Sigmoid colon (tissue), 7 donors: ENCODE data around the gene RAB6B. TPM values are rescaled to one million over a fixed set of nuclear protein-coding genes. Genes with fewer than 3 reads are reported as not detected.

Experiments
- DNase-seq: peaks from one replicate; pipeline ENCODE4 v3.0.0-alpha.2; 2019
- H3K27ac ChIP-seq, 4 donors: fragments of 200-600 bp; sonication (generic); one replicate each; pipeline ENCODE4 v1.5.1; 2016 to 2019; ENCODE audit warnings: mild to moderate bottlenecking in 1 of 4
- H3K27me3 ChIP-seq, 3 donors: fragments of 200-600 bp; sonication (generic); one replicate each; pipeline ENCODE4 v1.5.1; 2019; ENCODE audit warnings: mild to moderate bottlenecking in 1 of 3
- H3K36me3 ChIP-seq, 4 donors: fragments of 200-600 bp; sonication (generic); one replicate each; pipeline ENCODE4 v1.5.1; 2016 to 2019
- H3K4me1 ChIP-seq, 4 donors: fragments of 200-600 bp; sonication (generic); one replicate each; pipeline ENCODE4 v1.5.1; 2017 to 2019
- H3K4me3 ChIP-seq, 4 donors: fragments of 200-600 bp; sonication (generic); one replicate each; pipeline ENCODE4 v1.5.1; 2017 to 2019; ENCODE audit warnings: mild to moderate bottlenecking in 2 of 4, moderate library complexity in 1 of 4
- H3K9me3 ChIP-seq, 4 donors: fragments of 200-600 bp in 3 of 4; sonication (generic) in 3 of 4; one replicate each; pipeline versions ENCODE4 v1.5.1 to v1.6.1; 2013 to 2019
- EP300 ChIP-seq, 4 donors: sonication (generic); formaldehyde crosslinking; IDR thresholded peaks; one replicate each; pipeline ENCODE4 v1.6.1; 2017; ENCODE audit warnings: antibody characterized with exemption in 4 of 4
- POLR2A ChIP-seq, 2 donors: fragments of 450-650 bp; IDR thresholded peaks; one replicate each; pipeline ENCODE4 v1.6.1; 2016; ENCODE audit warnings: antibody characterized with exemption in 2 of 2, mild to moderate bottlenecking in 2 of 2, moderate library complexity in 2 of 2
- POLR2AphosphoS5 ChIP-seq, 4 donors: sonication (generic); formaldehyde crosslinking; IDR thresholded peaks; one replicate each; pipeline ENCODE4 v1.6.1; 2017; ENCODE audit warnings: antibody characterized with exemption in 4 of 4
- whole genome bisulfite sequencing, 2 donors: extraction: QIAGEN DNeasy Blood & Tissue Kit; methylation state at CpG; one replicate each; pipeline ENCODE4 v1.1.7; 2013; 5-methylcytosine and 5-hydroxymethylcytosine counted together
- intact Hi-C: fragments of 100-400 bp; cut with DNase I; formaldehyde crosslinking; loops from one replicate; pipeline ENCODE4 v1.15.1; 2023
- polyA plus RNA-seq, 3 donors: library from polyadenylated mRNA; stranded (reverse); fragments of 200-250 nt; gene quantifications; one replicate each; pipeline ENCODE4 v1.2.3, GENCODE V29; 2013
- total RNA-seq, 4 donors: library from RNA; depleted of rRNA; stranded (reverse); fragments of >200 nt; gene quantifications; one replicate each; pipeline ENCODE4 v1.1.0, GENCODE V29; 2016
- TF ChIP-seq, protein P1 (sequence below), 4 experiments: fragments of 450-650 bp in 3 of 4; fragments of 200-600 bp in 1 of 4; IDR thresholded peaks; one replicate each; pipeline ENCODE4 v1.5.1; 2016 to 2019; ENCODE audit warnings: antibody characterized with exemption in 4 of 4, mild to moderate bottlenecking in 3 of 4, moderate library complexity in 2 of 4
- donor health status: healthy with polysubstance abuse.
- donor health status: Bipolar disorder and iron deficiency.
- donor health status: healthy.

The RAB6B gene
- total and polyA plus RNA-seq, 7 donors, result 0.60 to 19.7 (median 5.2) TPM

DNA sequence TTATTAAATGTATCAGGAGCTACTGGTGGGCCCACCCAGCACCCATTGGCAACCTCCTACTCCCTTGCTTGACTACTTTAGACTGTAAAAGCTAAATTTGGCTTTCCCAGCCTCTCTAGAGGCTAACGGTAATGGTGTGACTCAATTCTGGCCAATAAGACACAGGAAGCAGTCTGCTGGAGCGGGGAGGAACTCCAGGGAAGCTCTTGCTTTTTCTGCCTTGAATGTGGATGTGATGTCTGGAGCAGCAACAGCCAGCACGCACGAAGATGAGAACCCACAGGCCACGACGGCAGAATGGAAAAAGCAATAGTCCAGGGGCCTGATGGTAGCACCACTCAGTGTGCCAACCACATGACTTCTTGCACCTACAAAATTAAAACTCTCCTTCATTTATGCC, 39.9 kb downstream of the RAB6B start:
- Histone ChIP-seq H3K27ac (no peak overlapping the region), H3K4me3 (no peak overlapping the region), H3K36me3 (no peaks in the 10 kb centered on the region), H3K4me1 (no peaks in the 10 kb centered on the region), H3K27me3 (no peaks in the 10 kb centered on the region), H3K9me3 (no peaks in the 10 kb centered on the region)
- WGBS, 2 donors, result 89 to 90% methylated on average over 6 of the region's 6 CpGs
- no peak for DNase-seq
- TF ChIP-seq EP300 (IDR thresholded peaks at IDR 0.05) (no peak), POLR2AphosphoS5 (IDR thresholded peaks at IDR 0.05) (no peak), POLR2A (IDR thresholded peaks at IDR 0.05) (no peak)
- TF ChIP-seq, protein P1, sequence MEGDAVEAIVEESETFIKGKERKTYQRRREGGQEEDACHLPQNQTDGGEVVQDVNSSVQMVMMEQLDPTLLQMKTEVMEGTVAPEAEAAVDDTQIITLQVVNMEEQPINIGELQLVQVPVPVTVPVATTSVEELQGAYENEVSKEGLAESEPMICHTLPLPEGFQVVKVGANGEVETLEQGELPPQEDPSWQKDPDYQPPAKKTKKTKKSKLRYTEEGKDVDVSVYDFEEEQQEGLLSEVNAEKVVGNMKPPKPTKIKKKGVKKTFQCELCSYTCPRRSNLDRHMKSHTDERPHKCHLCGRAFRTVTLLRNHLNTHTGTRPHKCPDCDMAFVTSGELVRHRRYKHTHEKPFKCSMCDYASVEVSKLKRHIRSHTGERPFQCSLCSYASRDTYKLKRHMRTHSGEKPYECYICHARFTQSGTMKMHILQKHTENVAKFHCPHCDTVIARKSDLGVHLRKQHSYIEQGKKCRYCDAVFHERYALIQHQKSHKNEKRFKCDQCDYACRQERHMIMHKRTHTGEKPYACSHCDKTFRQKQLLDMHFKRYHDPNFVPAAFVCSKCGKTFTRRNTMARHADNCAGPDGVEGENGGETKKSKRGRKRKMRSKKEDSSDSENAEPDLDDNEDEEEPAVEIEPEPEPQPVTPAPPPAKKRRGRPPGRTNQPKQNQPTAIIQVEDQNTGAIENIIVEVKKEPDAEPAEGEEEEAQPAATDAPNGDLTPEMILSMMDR (IDR thresholded peaks at IDR 0.05), result no peak
- intact Hi-C loops, result no loop called here

DNA sequence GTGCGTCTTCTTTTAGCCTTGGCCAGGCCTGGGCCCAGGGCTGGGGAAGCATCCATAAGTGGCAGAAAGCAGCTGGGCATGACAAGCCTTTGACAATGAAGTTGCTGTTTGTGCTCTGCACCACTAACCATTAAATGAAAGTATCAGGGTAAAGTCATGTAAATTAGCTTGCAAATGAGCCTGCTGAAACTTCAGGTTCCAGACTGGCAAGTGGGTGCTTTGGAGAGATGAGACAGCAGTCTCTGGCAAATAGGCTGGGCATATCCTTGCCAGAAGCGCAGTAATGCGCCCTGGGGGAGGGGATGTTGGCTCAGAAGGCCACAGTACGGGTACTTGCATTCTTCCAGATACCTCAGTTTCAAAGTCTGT, 40.7 kb downstream of the RAB6B start:
- WGBS, 2 donors, result 94% methylated on average over 4 of the region's 4 CpGs

DNA sequence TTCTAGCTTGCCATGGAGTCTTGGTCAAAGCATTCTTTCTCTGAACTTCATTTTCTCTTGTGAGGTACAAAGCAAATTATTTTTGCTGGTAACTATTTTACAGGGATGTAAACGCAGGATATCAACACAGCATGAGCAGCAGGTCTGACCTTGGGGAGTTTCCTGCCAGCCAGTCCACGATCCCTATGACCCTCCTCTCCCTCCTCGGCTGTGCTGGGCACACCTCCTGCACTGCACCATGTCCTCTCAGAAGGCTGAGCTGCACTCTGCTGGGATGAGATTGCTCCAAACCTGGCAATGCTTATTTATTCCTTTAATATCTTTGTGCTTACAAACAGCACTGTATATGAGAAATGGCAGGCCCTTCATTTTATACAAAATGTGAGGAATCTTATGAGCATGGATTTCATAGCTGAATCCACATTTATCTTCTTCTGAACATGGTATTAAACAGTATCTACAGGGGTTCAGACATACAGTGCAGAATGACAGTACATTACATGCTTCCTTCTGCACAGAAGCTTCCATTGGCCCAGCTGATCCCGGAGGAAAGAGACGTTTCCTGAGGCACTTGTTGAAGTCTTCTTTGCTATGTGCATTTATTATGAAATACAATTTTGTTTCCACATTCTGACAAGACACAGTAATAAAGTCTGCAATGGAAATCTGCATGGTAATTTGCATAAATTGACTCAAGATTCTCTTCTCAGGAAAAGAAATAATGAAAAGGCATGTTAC, 41.2 kb downstream of the RAB6B start:
- 63 to 78% methylated on average over 5 of the region's 5 CpGs for WGBS, 2 donors

More for the DNA sequence above, 40.7 kb downstream of the RAB6B start:
- Histone ChIP-seq H3K36me3 (no peaks in the 10 kb centered on the region), H3K4me1 (no peaks in the 10 kb centered on the region), H3K27me3 (no peaks in the 10 kb centered on the region), H3K27ac (no peak overlapping the region), H3K4me3 (no peak overlapping the region), H3K9me3 (no peaks in the 10 kb centered on the region)
- DNase-seq, result no peak
- TF ChIP-seq, protein P1 (IDR thresholded peaks at IDR 0.05), result no peak
- TF ChIP-seq POLR2AphosphoS5 (IDR thresholded peaks at IDR 0.05) (no peak), POLR2A (IDR thresholded peaks at IDR 0.05) (no peak), EP300 (IDR thresholded peaks at IDR 0.05) (no peak)
- intact Hi-C loops, result no loop called here

DNA sequence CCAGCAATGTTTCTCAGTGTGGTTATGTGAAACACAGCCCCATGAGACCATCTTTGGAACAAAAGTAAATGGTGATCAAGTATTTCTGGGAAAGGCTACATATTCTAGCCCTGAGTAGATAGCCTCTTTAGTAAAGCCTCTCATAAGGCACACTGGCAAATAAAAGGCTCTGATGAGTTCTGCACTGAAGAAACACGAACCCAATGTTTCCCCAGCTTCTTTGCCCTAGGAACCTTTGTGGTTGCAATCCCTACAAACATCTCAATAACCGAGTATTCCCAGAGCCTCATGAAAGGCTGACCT, 41.8 kb downstream of the RAB6B start:
- WGBS, 2 donors, result 79 to 80% methylated on average over 2 of the region's 2 CpGs
- Histone ChIP-seq H3K27me3 (no peaks in the 10 kb centered on the region), H3K27ac (no peak overlapping the region), H3K4me1 (no peaks in the 10 kb centered on the region), H3K9me3 (no peaks in the 10 kb centered on the region), H3K4me3 (no peak overlapping the region), H3K36me3 (no peaks in the 10 kb centered on the region)
- no peak for DNase-seq
- intact Hi-C loops, result no loop called here
- TF ChIP-seq POLR2A (IDR thresholded peaks at IDR 0.05) (no peak), EP300 (IDR thresholded peaks at IDR 0.05) (no peak), POLR2AphosphoS5 (IDR thresholded peaks at IDR 0.05) (no peak)
- TF ChIP-seq, protein P1 (IDR thresholded peaks at IDR 0.05), result no peak

More for the DNA sequence above, 41.2 kb downstream of the RAB6B start:
- TF ChIP-seq POLR2A (IDR thresholded peaks at IDR 0.05) (no peak), POLR2AphosphoS5 (IDR thresholded peaks at IDR 0.05) (no peak), EP300 (IDR thresholded peaks at IDR 0.05) (no peak)
- TF ChIP-seq, protein P1 (IDR thresholded peaks at IDR 0.05), result no peak
- Histone ChIP-seq H3K9me3 (no peaks in the 10 kb centered on the region), H3K4me1 (no peaks in the 10 kb centered on the region), H3K27ac (no peak overlapping the region), H3K4me3 (no peak overlapping the region), H3K36me3 (no peaks in the 10 kb centered on the region), H3K27me3 (no peaks in the 10 kb centered on the region)
- intact Hi-C loops, result no loop called here
- no peak for DNase-seq
